HG02973 (cell line): ENCODE data around the gene HOXB4.

Source experiments
- ATAC-seq: cut with Tn5 transposase; IDR thresholded peaks from one replicate; pipeline ENCODE4 v1.9.1; 2021; ENCODE audit warnings: moderate library complexity; ENCODE audit not compliant: unreplicated experiment

Gene HOXB4

DNA sequence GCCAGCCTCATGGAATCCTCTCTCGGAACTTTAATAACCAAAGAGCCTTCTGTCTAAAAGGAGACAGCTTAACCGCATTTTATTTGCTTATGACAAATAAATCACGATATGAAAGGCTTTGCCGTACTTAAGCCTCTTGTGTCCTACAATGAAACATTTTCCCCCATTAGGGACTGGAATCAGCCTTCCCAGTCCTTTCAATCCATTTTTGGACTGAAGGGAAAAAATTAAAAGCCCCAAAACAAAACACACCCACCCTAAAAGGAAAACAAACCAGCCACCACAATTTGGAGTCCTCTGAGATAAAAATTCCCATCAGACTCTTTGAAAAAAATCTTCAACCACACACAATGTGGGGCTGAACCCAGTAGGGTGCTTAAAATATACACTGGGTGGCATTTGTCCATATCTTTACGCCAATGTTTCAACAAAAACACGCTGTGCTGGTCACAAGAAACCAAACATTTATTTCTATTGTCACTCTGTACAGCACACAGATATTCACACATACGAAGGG is 3.0 kb downstream of the HOXB4 start:
- no peak for ATAC-seq

DNA sequence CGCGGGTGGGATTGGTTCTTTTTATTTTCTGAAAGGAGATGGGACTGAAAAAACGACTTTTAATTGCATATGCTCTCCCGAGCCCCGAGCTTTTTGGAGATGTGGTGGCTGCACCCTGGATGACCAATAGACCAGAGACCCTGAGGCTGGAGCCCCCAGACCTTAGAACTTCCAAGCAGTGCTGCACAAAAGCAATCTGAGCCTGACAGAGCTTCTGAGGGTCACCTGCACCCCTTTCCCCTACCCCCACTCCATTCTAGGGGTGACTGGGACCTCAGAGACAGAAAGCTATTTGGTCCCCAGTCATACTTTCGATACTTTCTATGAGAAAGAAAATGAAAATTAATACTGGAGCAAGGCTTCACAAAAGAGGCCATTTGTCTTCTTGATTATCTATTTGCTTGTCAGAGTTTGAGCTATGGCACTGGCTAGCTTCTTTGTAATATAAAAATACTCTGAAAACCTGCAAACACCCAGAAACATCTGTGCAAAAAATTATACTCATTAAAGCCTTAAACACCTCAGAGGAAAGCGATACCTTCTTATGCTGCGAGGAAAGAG is 3.6 kb downstream of the HOXB4 start:
- ATAC-seq = no peak

DNA sequence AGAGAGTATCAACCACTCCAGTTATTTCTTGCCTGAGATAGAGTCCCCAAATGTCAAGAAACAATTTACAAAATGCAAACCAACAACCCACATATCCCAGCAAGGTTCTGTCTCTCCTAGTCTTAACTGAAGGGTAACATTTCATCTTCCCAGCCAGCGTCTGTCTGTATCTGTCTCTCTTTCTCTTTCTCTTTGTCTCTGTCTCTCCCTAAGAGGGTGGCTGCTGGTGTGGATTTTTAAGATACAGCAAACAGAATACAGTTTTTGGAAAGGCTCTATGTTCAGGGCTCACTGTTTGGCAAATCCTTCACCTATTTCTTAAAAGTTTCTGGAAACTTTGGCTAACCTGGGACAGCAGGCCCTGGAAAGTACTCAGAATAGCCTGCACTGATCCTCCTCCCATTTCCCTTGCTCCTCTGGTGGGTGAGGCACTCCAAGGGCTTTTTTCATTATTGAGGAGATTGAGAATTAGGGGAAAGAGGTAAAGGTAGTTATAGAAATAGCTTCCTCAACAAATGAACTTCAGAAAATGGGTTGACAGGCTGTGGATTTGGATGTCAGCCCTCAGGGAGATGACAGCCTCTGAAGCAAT is 6.2 kb downstream of the HOXB4 start:
- no peak for ATAC-seq

DNA sequence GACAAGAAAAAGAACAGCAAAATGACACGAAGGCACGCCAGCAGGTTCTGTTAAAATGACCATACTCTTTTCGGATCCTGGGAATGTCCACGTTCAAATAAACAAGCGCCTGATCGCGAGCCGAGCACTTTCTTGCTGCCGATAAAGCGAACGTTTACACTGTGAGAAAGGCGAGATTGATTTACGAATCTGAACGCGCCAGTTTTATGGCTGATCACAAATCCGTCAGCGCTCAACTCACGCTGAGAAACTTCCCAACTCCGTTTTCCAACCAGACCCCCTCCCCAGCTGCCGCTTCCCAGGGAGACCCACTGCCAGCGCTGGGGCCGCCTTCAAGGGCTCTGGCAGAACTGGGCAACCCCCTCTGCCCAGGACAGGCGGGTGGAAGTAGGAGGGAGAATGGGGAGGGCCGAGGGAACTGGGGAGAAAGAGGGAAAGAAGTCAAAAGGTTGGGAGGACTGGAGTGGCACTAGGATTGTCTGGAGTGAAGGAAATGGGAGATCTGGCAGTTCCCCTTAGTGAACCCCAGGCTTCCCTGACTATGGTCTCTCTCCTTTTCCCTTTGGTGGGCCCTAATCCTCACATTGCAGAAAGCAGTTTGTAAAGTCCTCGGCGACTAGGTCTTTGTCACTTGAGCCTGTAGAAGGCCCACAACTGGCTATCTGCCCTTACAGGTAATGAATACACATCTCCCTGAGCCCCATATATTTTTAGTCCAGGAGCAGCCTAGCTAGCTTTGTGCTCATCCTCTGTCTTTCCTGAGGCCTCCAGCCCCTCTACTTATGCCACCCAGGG is 6.9 kb downstream of the HOXB4 start:
- no peak for ATAC-seq

DNA sequence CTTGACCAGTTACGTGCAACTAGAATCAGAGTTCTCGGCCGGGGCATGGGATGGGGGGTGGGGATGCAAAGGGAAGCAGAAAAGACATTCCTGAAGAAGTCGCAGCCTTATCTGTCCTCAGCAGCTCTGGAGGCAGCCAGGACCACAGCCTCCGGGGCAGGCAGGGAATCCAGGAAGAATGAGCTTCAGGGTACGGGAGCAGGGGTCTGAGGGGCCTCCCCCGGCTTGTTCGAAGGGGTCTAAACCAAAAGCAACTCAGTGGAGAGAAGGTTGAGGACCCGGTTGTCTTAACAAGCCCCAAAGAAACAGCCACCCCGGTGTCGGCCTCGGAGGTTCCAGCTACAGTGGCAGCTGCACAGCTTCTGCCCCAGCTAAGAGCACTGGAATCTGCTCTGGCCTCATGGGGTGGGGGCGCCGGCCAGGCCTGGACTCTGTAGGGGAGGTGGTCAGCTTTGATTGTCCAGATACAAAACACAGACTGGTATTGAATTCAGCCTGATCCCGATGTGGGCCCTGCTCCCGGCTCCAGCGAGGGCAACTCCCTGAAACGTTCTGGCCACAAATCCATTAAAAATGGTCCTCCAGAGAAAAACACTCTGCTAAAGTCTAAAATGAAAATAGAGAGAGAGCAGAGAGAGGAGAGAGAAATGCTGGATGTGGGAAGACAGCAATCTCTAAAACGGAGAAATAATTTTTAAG is 7.7 kb downstream of the HOXB4 start:
- ATAC-seq = no peak

DNA sequence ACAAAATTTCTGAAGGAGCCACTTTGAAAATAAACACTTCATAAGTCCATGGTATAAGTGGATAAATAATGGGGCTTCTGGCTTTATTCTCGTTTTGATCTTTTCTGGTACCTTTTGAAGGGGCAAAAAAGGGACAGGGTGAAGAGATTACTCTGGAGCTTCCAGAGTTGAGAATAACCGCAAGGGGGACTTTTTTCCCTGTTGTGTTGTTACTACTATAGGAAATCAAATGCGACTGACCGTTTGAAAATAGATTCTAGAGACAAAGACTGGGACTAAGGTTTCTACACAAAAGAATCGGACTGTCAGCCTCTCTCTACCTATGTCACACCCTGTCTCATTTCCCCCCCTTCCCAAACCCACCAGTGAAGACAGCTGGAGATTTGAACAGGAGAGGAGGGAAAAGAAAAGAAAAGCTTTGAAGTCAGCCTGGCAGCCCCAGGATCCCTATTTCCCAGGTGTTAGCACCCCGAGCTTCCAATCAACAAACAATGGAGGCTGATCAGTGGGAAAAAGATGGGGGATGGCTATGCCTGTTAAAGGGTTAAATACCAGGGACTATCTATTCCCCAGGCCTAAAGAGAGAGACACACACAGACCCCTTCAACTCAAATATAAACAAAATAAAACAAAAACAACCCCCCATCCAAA is 8.4 kb downstream of the HOXB4 start:
- no peak for ATAC-seq

DNA sequence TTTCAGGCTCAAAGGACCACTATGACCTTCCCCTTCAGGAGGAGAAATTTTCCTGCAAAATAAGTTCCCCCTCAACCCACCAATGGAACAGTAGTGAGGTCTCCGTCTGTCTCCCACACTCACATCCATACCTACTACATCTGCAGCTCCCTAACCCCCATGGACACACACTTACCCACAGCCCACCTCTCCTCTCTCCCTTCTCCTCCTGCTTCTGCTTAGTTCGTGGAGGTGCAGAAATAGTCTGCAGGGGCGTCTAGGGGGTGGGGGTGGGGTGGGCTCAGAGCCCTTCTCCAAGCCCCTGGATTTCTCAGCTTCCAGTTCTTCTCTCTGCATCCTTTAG is 8.9 kb downstream of the HOXB4 start:
- no peak for ATAC-seq

DNA sequence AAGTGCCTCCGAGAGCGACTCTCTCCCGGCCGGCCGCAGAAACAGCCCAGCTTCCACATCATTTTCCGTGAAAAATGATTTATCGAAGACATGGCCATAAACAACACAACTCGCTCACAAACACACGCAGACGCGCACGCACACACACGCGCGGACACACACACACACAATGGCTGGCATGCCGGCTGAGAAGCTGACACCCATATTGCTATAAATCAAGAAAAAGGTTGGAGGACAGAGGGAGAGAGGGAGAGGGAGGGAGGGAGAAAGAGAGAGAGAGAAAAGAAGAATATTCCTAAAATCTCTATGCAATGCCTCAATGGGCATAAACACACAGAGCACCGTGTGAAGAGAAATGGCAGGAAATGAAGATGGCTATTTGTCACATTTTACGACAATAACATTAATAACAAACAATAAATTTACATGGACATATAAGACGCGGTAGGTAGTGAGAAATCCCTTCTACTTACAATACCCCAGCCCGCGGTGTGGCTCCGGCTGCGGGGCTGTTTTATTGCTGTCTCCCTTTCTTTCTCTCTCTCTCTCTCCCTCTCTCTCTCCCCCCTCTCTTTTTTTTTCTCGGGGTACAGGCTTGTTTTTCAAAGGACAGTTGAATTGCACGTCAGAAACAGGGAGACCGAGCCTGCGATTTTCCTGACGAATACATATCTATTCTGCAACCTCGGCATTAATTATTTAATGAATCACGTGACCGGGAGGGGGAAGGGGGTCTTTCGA is 9.5 kb downstream of the HOXB4 start:
- ATAC-seq = no peak

DNA sequence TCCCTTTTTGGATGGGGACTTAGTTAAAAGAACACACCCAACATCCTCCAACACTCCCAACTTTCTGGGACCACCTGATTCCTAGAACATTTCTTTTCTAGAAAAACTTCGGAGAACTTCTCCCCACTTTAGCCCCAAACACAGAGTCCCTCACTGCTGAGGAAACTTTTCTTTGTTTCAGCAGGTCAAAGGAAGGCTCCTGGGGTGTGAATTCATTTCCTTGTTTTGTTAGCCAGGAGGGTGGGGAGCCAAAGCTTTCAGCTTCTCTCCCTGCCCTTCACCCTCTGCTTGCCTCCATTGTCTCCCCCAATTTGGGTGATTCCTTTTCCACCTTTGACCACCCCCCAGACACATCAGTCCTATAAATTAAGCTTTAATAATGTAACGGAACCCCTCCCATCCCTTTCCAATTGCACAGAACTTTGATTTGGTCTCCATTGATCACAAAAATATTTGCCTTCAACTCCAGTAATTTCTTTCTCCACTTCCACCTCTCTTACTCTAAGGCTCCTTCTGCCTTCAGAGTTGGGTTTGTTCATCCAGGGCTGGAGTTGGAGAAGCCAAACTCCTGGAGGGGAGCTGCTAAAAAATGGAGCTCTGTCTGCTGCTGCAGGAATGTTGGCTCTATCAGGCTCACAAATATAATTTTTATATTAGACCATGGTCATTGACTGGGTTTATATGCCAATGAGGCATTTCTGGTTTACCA is 10.3 kb downstream of the HOXB4 start:
- ATAC-seq = no peak

DNA sequence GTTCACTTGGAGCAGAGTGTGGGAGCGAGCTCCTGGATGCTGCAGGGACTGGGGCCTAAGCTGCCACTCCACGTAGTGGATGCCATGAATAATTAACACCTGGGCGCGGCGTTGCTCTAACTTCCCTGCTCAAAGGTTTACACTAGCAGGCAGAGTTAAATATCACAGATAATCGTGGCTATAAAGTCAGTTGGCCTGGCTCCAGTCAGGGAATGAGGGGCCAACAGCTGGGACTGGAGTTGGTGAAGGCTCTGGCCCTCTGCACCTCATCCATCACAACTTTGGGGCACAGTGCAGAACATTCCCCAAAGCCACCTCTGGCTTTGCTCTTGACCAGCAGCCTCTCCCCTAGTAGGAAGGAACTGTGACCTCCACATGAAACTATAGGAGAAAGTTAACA is 10.9 kb downstream of the HOXB4 start:
- no peak for ATAC-seq

DNA sequence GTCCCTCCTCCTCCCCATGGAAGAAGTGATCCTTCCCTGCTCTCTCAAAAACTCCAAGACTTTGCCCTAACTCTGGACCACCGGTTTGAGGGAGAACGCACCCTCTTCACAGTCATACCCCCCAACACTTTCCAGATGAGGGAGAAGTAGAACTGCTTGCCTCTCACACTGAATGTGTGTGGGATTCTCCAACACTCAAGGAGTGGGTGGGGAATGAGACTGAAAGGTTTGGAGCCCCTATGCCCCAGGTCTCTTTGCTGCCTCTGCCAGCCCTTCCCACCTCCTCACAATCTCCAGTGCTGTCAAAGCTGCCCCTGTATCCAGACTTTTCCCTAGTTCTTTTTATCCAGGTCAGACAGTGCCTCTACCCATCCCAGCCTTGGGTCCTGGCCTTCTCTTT is 11.4 kb downstream of the HOXB4 start:
- ATAC-seq = no peak

DNA sequence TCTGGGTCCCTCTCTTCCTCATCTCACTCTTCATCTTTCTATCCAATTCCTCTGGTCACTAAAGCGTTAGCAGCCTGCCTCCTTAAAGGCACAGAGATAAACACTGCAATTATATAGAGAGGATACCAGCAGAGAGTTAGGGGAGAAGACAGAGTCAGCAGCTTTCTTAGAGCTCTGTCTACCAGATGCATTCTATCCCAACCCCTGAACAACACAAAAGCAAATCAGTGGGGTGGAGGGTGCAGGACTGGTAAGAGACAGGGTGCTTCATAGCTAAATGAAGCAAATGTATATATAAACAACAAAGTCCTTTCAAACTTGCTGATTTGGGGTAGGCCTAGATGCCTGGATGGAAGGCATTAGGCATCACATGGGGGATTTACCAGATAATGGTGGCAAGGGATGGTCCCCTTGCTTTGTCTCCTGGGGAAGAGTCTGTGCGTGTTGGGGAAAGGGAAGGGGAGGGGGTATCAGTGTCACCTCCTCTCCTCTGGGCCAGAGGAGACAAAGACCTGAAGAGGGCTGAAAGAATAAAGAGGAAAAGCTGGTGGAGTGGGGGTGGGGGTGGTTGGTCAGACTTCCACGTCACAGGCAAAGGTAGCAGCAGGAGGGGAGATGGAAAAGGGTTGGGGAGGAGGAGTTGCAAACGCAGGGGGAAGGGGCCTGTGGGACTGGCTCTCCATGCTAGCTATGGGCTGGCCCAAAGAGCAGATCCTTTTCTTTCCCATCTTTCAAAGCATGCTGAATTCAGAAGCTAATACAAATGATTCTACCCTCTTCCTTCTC is 12.0 kb downstream of the HOXB4 start:
- ATAC-seq = no peak

DNA sequence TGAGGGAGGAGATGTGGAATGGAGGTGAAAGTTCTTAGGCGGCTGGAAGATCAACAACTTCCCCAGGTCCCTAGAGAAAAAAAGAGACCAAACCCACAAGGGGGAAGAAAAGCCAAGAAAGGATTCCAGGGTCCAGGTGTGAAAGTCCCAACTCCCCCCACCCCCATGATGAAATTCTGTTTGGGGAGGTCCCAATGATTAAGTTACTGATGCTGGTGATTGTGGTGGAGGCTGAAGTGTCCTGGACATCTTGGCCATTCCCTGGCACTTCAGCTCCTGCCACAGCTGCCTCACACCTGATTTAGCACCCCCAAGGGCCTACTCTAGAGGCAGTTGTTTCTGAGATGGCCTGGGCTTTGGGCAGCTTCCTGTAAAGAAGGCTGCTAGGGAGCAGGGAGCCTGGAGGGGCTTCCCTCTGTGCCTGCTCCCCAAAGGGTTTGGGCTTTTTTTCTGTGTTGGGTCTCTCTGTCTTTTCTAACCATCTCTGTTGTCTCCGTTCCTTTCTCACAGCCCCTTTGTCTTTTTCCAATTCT is 13.1 kb downstream of the HOXB4 start:
- no peak for ATAC-seq

DNA sequence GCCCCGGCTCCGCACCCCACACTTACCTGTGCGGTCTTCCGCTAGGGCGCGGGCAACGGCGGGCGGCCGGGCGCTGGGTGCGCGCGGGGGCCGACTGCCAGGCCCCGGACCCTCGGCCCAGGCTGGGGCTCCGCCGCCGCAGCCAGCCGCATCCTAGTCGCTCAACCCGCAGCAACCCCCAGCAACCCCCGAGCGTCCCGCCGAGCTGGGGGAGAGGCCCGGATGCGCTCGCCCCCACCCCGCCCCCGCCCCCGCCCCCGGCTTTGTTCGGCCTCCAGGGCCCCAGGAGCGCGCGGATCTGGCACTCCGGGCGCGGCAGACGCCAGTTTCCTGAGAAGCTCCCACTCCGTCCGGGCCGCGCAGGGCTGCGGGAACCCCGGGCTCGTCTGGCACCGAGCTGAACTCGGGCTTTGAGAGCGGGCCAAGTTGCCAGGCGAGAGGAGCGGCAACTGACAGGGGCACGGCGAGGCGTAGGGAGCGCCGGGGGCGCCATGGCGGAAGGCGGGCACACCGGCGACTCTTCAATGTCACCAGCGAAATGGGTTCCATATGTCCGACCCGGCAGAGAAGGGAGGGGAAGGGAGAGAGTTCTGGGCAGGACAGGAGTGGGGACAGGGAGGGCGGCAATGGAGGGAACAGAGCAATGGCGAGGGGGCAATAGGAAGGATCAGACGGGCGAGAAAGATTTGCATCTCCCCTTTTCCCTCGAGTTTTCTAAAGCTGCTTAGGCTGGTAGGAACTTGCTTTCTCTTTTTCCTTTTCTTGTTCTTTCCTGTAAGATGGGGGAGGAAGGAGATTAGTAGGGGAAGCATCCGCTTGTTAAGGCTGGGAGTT is 13.7 kb downstream of the HOXB4 start:
- no peak for ATAC-seq

DNA sequence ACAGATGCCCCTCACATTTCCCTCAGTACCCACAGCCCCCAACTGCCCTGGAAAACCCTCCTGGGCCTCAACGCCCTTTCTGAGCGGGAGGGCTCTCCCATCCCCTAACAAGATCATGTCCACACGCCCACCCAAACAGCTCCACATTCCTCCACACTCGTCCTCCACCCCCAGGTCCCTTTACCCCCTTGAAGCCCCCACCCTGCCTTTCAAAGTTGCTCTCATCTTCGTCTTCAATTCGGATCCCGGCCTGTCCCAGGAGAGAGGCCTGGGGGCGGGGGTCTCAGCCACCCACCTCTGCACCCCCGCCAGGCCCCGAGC is 14.3 kb downstream of the HOXB4 start:
- ATAC-seq = no peak

DNA sequence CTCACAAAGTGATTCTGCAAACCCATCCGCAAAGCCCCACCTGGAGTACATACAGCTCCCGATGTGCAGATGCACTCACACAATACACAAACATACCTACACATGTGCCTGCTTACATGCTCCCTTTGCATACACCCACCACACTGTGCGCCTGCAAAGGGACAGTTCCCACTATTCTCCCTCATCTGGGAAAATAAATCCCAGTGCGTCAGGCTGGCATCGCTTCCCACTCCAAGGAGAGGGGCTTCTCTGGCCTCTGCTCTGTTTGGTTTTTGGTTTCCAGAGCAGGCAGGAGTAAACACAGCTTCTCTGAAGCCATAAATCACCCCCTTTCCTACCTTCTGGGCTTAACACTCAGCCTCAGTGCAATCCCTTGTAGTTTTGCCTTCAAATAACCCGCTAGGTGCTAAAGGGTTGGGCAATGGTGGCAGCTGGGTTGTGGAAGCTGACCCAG is 14.7 kb downstream of the HOXB4 start:
- no peak for ATAC-seq

DNA sequence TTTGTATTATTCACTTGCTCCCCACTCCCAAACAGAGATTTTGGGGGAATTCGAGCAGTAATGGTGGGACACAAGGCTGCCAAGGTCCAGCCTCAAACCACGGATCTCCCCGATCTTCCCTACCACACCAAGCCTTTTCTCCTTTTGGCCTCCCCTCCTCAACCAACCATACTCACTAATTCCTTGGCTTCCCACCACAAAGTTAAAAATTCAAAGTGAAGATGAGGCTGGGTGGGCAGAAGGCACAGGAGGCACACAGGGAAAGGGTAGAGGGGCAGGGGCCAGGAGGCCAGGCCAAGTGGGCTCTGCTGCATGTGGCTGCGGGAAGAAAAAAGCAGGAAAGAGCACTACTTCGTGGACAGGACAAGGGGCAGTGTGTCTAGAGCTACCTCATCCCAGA is 15.2 kb downstream of the HOXB4 start:
- ATAC-seq = no peak
